ENCODE data around the gene HIPK4. TPM values are rescaled to one million over a fixed set of nuclear protein-coding genes. Genes with fewer than 3 reads are reported as not detected.

Gene HIPK4
- total RNA-seq, 4 donors from 2014 or later = 0.22 to 0.34 TPM; not detected in 2

DNA sequence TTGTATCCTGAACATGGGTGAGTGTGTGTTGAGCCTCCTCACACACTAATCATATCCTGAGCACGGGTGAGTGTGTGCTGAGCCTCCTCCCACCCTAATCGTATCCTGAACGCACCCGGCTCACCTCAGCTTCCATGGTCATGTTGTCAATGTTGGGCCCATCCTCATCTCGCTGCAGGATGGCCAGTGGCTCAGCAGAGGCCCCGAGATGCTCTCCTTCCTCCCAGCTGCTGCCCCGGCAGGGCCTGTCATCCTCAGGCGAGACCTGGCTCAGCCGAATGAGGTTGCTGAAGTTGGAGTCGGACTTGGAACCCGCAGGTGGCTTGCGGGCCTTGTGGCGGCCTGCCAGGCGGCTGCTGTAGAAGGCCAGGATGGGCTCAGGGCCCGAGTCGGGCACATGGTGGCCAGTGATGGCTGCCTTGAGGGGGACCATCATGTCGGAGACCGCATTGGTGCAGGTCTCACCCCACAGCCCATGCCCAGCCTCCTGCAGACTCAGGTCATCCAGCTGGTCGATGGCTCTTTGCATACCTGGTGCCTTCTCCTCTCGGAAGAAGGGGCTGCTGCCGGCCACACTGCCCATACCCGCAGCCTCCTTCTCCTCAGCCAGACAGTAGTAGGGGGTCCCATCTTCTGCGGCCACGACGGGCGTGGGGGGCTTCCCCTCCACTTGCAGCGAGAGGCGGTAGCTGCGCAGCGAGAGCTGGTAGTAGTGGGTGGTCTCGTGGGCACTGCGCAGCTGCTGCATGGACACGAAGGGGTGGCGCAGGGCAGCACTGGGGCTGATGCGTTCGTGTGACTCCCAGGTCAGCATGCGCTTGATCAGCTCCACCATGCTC, 9.6 kb downstream of the HIPK4 start:
- TF ChIP-seq, protein P1, sequence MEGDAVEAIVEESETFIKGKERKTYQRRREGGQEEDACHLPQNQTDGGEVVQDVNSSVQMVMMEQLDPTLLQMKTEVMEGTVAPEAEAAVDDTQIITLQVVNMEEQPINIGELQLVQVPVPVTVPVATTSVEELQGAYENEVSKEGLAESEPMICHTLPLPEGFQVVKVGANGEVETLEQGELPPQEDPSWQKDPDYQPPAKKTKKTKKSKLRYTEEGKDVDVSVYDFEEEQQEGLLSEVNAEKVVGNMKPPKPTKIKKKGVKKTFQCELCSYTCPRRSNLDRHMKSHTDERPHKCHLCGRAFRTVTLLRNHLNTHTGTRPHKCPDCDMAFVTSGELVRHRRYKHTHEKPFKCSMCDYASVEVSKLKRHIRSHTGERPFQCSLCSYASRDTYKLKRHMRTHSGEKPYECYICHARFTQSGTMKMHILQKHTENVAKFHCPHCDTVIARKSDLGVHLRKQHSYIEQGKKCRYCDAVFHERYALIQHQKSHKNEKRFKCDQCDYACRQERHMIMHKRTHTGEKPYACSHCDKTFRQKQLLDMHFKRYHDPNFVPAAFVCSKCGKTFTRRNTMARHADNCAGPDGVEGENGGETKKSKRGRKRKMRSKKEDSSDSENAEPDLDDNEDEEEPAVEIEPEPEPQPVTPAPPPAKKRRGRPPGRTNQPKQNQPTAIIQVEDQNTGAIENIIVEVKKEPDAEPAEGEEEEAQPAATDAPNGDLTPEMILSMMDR (IDR thresholded peaks at IDR 0.05; ENCODE audit: low read depth) = no peak

DNA sequence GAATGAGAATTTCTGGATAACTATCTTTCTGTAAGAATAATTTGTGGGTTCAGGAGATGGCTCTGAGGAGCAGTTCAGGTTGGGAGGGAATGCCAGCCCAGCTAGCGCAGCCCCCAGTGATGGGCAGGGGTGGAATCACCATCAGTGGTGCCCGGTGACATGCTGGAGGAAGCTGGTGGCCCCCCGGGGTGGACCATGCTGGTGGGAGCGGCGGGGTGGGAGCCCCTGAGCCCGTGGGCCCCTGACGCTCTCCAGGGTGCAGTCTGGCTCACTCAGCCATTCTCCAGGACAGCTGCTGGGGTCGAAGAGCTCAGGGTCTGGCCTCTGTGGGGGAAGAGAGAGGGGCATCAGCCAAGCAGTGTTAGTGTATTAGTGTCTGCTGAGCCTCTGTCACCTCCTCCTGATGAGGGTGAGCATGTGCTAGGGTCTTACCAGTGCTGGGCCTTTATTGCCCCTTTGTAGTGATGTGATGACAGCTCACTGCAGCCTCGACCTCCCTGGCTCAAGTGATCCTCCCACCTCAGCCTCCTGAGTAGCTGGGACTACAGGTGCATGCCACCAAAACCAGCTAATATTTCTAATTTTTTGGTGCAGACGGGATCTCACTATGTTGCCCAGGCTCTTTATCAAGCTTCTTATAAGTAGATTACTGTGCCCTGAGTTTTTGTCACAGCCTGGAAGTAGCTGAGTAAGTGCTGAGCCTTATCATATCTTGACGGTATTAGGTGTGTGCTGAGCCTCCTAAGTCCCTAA, 10.4 kb downstream of the HIPK4 start:
- TF ChIP-seq, protein P1 (IDR thresholded peaks at IDR 0.05; ENCODE audit: low read depth) = no peak

DNA sequence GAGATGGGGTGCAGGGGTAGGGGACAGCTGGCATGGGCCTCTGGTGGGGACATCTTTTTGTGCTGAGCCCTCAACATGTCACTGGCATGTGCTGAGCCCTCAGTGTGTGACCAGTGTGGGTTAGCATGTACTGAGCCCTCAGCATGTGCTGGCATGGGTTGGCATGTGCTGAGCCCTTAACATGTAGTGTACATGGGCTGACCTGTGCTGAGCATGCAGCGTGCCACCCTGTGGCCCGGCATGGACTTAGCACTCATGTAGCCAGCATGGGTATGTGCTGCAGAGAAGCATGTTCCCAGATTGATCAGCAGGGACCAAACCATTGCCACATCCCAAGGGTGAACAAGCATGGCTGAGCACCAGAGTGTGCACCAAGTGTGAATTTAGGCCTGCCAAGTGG, 11.5 kb downstream of the HIPK4 start:
- TF ChIP-seq, protein P1 (IDR thresholded peaks at IDR 0.05; ENCODE audit: low read depth) = no peak

DNA sequence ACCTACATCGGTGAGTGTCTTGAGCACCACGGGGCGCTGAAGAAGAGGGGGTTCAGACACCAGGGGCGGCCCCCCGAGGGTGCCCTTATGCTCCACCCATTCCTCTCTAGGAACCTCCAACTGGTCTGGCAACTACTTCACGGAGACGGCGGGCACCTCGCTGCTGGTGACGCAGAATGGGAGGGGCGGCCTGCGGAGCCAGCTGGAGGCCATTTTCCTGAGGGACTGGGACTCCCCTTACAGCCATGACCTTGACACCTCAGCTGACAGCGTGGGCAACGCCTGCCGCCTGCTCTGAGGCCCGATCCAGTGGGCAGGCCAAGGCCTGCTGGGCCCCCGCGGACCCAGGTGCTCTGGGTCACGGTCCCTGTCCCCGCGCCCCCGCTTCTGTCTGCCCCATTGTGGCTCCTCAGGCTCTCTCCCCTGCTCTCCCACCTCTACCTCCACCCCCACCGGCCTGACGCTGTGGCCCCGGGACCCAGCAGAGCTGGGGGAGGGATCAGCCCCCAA, 12.1 kb downstream of the HIPK4 start:
- TF ChIP-seq, protein P1 (IDR thresholded peaks at IDR 0.05; ENCODE audit: low read depth) = no peak

DNA sequence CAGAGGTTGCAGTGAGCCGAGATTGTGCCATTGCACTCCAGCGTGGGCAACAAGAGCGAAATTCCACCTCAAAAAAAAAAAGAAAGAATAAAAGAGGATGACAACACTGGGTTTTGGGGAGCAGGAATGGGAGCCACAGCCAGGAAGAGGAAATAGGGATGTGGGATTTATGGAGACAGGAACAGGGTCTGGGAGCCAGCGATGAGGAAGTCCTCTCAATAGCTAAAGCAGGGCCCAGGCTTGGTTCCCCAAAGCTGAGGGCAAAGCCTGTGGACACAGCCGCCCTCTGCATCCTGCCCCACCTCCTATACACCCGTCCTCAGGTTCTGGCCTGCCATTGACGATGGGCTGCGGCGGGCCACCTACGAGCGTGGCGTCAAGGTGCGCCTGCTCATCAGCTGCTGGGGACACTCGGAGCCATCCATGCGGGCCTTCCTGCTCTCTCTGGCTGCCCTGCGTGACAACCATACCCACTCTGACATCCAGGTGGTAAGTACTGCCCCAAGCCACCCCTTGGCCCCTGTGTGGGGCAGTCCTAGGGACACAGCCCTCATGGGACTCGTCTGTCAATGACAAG, 13.6 kb downstream of the HIPK4 start:
- TF ChIP-seq, protein P1 (IDR thresholded peaks at IDR 0.05; ENCODE audit: low read depth) = no peak

DNA sequence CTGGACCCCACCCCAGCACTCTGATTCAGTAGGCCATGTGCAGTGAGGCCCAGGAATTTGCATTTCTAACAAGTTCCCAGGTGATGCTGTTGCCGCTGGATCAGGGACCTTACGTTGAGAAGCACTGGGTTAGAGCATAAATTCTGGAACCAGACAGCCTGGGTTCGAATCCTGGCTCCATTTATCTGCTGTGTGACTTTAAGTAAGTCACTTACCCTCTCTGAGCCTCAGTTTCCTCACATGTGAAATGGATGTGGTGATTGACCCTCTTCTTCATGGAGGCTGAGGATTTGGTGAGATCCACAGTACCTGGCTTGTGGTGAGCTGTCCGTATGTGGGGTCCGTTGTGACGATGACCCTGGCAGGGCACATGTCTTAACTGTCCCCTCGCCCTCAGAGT, 15.9 kb downstream of the HIPK4 start:
- TF ChIP-seq, protein P1 (IDR thresholded peaks at IDR 0.05; ENCODE audit: low read depth) = no peak

DNA sequence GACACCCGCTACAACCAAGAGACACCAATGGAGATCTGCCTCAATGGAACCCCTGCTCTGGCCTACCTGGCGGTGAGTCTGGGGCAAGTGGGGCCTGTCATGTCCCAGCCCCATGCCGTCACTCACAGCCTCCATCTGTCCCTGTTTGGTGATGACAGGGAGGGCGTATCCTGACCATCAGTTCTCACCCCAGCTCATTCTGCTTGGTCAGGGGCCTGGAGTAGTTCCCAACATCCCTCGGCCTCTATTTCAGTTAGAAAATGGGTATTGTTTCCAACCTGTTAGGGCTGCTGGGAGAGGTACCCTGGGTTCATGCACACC, 18.2 kb downstream of the HIPK4 start:
- TF ChIP-seq, protein P1 (IDR thresholded peaks at IDR 0.05; ENCODE audit: low read depth) = no peak

All from subcutaneous adipose tissue (tissue), 4 donors.